Left renal pelvis (tissue), 4 donors: ENCODE results near the gene KRT13. TPM values are rescaled to one million over a fixed set of nuclear protein-coding genes. Genes with fewer than 3 reads are reported as not detected.

ENCODE experiments used
- DNase-seq, 4 donors: peaks; one replicate each; pipeline ENCODE4 v3.0.0-alpha.2; 2013; ENCODE audit warnings: low read depth in 4 of 4, low spot score in 3 of 4
- polyA plus RNA-seq, 4 donors: library from polyadenylated mRNA; unstranded; fragments of 120-200 nt; gene quantifications; one replicate each; pipeline ENCODE4 v1.2.1, GENCODE V29; 2013; ENCODE audit not compliant: insufficient read length in 4 of 4

The KRT13 gene
- polyA plus RNA-seq, 4 donors: 0.54 to 37.8 (median 1.9) TPM

- DNase-seq: no peak
Measured at GRCh38 chr17:41521574-41522261, 16.3 kb upstream of the KRT13 start.

GRCh38 chr17:41520821-41521521 is 15.6 kb upstream of the KRT13 start:
- DNase-seq: no peak

GRCh38 chr17:41519501-41520224 is 14.3 kb upstream of the KRT13 start:
- DNase-seq: no peak

DNA sequence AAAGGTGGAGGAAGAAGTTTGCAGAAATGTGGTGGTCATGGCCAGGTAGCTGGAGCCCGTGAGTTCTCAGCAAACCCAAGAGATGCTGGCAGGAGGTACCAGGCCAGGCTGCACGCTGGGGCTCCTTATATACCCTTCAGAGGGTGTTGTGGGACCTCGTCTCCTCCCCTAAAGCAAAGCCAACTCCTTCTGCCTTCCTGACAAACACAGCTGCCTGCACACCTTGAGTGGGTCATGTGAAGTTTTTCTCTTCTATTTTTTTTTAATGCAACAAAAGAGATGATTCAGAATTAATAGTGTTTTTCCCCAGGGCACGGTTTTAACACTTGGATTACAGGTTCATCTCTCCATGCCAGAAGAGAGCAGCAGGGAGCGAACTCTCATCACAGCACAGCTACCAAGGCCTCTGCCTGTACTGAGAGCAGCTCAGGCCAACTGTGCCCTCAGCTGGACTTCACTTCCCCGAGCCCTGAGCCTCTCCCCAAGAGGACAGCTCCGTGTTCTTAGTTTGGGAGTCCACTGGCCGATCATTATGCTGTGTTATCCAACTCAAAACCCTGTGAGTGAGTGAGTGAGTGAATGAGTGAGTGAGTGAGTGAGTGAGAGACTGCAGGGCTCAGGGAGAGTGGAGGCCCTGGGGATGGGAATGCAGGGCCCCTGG is 13.5 kb upstream of the KRT13 start, which contains the start of gene KRT15:
KRT15 (minus strand) TSS at position 102 of the 661 bp plus-strand sequence; CDS start at position 39, 63 bp downstream.
- no peak for DNase-seq

DNA sequence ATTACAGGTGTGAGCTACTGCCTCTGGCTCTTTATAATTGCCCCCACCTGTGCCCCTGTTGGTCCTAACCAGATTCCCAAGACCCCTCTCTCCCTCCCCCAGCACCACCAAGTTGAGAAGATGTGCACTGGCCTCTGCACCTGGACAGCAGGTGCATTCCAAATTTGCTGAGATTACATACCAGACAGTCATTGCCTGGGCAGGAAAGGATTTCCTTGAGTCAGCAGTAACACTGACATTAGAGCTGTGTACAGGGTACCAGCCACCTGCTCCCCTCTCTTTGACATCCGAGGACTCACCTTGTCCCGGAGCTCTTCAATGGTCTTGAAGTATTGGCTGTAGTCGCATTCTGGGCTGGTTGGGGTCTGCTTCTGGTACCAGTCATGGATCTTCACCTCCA is 12.6 kb upstream of the KRT13 start:
- DNase-seq: no peak

GRCh38 chr17:41516830-41517283 is 11.4 kb upstream of the KRT13 start:
- no peak for DNase-seq

DNA sequence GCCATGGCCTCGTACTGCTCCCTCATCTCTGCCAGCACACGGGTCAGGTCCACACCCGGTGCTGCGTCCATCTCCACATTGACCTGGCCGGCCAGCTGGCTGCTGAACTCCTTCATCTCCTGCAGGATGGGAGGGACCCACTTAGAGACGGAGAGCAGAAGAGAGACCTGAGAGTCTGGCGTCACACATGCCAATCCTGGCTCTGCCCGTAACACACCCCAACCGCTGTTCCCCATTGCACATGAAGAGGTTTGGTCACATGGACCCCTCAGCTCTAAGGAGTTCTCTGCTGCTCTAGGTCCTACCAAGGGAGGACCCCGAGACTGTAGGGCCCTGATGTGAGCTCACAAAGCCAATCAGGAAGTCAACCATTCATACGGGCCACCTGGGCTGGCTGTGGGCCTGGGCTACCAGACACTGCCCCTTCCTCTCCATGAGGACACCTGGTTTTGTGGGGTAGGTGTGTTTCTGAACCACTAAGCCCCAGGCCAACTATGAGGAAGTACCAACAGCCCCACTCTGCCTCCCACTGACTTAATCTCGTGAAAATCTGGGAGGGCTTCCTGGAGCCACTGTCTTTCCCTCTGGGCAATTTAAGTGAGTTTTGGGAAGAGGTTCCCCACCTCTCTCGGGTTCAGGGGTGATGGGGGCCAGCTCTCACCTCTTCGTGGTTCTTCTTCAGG is 10.9 kb upstream of the KRT13 start:
- no peak for DNase-seq

DNA sequence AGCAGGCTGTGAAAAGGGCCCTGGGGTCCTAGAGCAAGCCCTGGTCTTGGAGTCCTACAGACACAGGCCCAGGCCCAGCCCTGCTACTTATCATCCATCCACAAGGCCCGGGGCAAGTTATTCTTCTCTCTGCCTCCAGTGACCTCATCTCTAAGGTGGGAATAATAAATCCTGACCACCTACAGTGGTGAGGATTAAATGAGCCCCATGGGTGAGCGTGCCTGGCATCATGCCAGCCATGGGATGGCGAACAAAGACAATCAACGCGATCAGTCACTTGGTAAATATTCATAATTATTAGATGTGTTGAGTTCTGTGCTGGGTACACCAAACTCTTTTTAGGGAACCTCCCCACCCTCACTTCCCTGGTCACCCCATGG is 7.7 kb upstream of the KRT13 start:
- no peak for DNase-seq

- no peak for DNase-seq
Measured at GRCh38 chr17:41512546-41513167, 7.2 kb upstream of the KRT13 start.

GRCh38 chr17:41511716-41512115 is 6.3 kb upstream of the KRT13 start:
- DNase-seq: no peak

GRCh38 chr17:41511116-41511515 is 5.7 kb upstream of the KRT13 start:
- DNase-seq: no peak

DNA sequence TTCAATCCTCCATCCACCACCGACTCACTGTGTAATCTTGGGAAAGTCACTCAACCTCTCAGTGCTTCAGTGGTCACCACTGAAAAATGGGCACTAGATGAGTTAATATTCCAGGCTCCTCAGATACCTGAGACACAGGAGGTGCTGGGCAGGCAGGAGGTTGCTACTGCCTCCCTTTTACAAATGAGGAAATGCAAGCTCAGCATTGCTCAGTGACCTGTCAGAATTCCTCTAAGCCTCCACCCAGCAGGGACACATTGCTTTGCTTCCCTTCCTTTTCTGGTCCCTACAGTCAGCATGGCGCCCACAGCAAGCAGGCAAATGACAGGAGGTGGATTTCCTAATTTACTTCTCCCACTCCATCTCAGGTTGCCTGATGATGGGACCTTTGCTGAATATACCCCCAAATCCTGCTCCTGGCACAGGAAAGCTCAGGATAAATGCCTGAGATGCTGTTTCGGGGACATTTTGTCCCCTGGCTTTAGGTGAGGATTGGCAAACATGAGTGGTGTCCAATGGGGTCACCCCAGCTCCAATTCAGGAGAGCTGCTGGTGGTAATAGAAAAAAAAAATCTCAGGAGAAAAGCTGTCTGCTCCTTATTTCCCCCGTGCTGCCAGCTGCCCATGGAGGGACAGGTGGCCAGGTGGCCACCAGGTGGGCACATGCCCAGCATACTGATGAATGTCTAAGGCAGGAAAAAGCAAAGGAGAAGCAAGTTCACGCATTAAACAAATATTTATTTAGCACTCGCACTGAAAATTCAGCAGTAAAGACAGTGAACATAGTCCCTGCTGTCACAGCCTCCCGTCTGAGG is 5.0 kb upstream of the KRT13 start:
- DNase-seq: no peak

GRCh38 chr17:41507315-41507880 is 2.0 kb upstream of the KRT13 start:
- no peak for DNase-seq

- DNase-seq: no peak
Measured at GRCh38 chr17:41505809-41506767, 676 bp upstream of the KRT13 start.

GRCh38 chr17:41504246-41504977 is 1.0 kb downstream of the KRT13 start:
- no peak for DNase-seq

- DNase-seq: no peak
Measured at GRCh38 chr17:41503202-41503601, 2.2 kb downstream of the KRT13 start.
